Breast epithelium (tissue), 4 donors: Measurements from ENCODE around the gene LHPP. TPM values are rescaled to one million over a fixed set of nuclear protein-coding genes. Genes with fewer than 3 reads are reported as not detected.
"Not testable (repeated sequence)": the region's sequence is repeated elsewhere in the genome, so short reads cannot be mapped to it uniquely, and the experiment has no call there.

Source experiments
- DNase-seq, 2 donors: peaks; one replicate each; pipeline ENCODE4 v3.0.0-alpha.2; 2019; ENCODE audit warnings: low spot score in 2 of 2
- H3K27ac ChIP-seq, 2 donors: fragments of 200-600 bp; sonication (generic) in 1 of 2; one replicate each; pipeline ENCODE4 v1.5.1; 2016 to 2019; ENCODE audit warnings: mild to moderate bottlenecking in 1 of 2
- H3K27me3 ChIP-seq, 2 donors: fragments of 200-600 bp; sonication (generic) in 1 of 2; one replicate each; pipeline versions ENCODE4 v1.5.1 to v1.6.0; 2017 to 2019; ENCODE audit warnings: control low read depth in 1 of 2, mild to moderate bottlenecking in 1 of 2
- H3K36me3 ChIP-seq: fragments of 200-600 bp; one replicate; pipeline ENCODE4 v1.5.1; 2019
- H3K4me1 ChIP-seq, 2 donors: fragments of 200-600 bp; sonication (generic); one replicate each; pipeline ENCODE4 v1.5.1; 2016 to 2019; ENCODE audit warnings: control low read depth in 1 of 2
- H3K4me3 ChIP-seq, 3 donors: fragments of 200-600 bp; sonication (generic); 1 replicate in 2 of 3; 2 replicates in 1 of 3; pipeline ENCODE4 v1.5.1; 2016 to 2019; ENCODE audit warnings: mild to moderate bottlenecking in 3 of 3, moderate library complexity in 2 of 3
- H3K9me3 ChIP-seq, 2 donors: fragments of 200-600 bp; sonication (generic) in 1 of 2; one replicate each; pipeline ENCODE4 v1.5.1; 2016 to 2019; ENCODE audit warnings: control low read depth in 1 of 2
- CTCF ChIP-seq, 3 donors: fragments of 450-650 bp; IDR thresholded peaks; one replicate each; pipeline ENCODE4 v1.5.1; 2016 to 2017; ENCODE audit warnings: antibody characterized with exemption in 3 of 3, mild to moderate bottlenecking in 3 of 3, moderate library complexity in 3 of 3
- POLR2A ChIP-seq: fragments of 450-650 bp; IDR thresholded peaks from one replicate; pipeline ENCODE4 v1.6.1; 2016; ENCODE audit warnings: antibody characterized with exemption, mild to moderate bottlenecking, moderate library complexity
- POLR2AphosphoS5 ChIP-seq, 3 donors: sonication (generic); formaldehyde crosslinking; IDR thresholded peaks; one replicate each; pipeline ENCODE4 v1.6.1; 2017; ENCODE audit warnings: antibody characterized with exemption in 3 of 3
- intact Hi-C: fragments of 100-400 bp; cut with DNase I; formaldehyde crosslinking; loops from one replicate; pipeline ENCODE4 v1.15.1; 2023; ENCODE audit warnings: low total_unique reads
- total RNA-seq, 3 donors: library from RNA; depleted of rRNA; stranded (reverse); fragments of >200 nt; gene quantifications; one replicate each; pipeline ENCODE4 v1.1.0, GENCODE V29; 2016

LHPP gene
- total RNA-seq, 3 donors from 2014 or later = 13.1 to 19.6 (median 17.0) TPM

DNA sequence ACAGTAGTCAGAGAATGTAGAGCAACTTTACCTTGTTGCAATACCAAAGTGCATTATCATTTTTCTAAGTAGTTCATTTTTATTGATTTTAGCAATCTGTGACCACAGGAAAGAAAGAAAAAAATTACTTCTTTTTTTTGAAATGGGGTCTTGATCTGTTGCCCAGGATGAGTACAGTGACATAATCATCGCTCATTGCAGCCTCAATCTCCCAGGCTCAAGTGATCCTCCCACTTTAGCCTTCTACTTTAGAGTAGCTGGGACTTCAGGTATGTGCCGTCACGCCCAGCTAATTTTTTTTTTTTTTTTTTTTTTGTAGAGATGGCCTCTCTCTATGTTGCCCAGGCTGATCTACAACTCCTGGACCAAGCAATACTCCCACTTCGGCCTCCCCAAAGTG, 31.5 kb upstream of the LHPP start:
- no peak for TF ChIP-seq CTCF (IDR thresholded peaks at IDR 0.05)
- TF ChIP-seq POLR2A = no peak
- no peak for TF ChIP-seq POLR2AphosphoS5 (IDR thresholded peaks at IDR 0.05)

GRCh38 chr10:124433461-124433860, 28.2 kb upstream of the LHPP start:
- H3K4me3 ChIP-seq = no peak overlapping the region
- no peak overlapping the region for H3K27ac ChIP-seq
- no peak for DNase-seq
- intact Hi-C loops = no loop called here
- H3K36me3 ChIP-seq = no peaks in the 10 kb centered on the region
- no peaks in the 10 kb centered on the region for H3K9me3 ChIP-seq
- no peaks in the 10 kb centered on the region for H3K4me1 ChIP-seq
- H3K27me3 ChIP-seq = no peaks in the 10 kb centered on the region
- TF ChIP-seq CTCF (IDR thresholded peaks at IDR 0.05) (no peak), POLR2AphosphoS5 (IDR thresholded peaks at IDR 0.05) (no peak), POLR2A (no peak)

More for the DNA sequence above, 31.5 kb upstream of the LHPP start:
- H3K9me3 ChIP-seq = no peaks in the 10 kb centered on the region
- H3K27me3 ChIP-seq = no peaks in the 10 kb centered on the region
- no peak overlapping the region for H3K27ac ChIP-seq
- intact Hi-C loops = no loop called here
- H3K4me1 ChIP-seq = no peaks in the 10 kb centered on the region
- no peaks in the 10 kb centered on the region for H3K36me3 ChIP-seq
- no peak for DNase-seq
- no peak overlapping the region for H3K4me3 ChIP-seq

DNA sequence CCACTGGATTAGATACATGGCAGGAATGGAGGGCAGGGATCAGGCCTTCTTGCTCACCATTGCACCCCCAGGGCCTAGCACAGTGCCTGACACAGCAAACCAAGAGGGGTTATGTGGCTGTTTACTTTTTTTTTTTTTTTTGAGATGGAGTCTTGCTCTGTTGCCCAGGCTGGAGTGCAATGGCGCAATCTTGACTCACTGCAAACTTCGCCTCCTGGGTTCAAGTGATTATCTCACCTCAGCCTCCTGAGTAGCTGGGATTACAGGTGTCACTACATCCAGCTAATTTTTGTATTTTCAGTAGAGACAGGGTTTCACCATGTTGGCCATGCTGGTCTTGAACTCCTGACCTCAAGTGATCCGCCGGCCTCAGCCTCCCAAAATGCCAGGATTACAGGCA, 25.9 kb upstream of the LHPP start:
- H3K4me1 ChIP-seq, H3K9me3 ChIP-seq, intact Hi-C loops, DNase-seq, H3K27ac ChIP-seq, H3K4me3 ChIP-seq, H3K27me3 ChIP-seq, H3K36me3 ChIP-seq: not testable (repeated sequence)

GRCh38 chr10:124436191-124436638, 25.4 kb upstream of the LHPP start:
- DNase-seq = no peak
- Histone ChIP-seq H3K4me1 (no peaks in the 10 kb centered on the region), H3K27ac (no peak overlapping the region), H3K36me3 (no peaks in the 10 kb centered on the region), H3K27me3 (no peaks in the 10 kb centered on the region), H3K9me3 (no peaks in the 10 kb centered on the region), H3K4me3 (no peak overlapping the region)
- intact Hi-C loops = no loop called here
- no peak for TF ChIP-seq POLR2A
- no peak for TF ChIP-seq POLR2AphosphoS5 (IDR thresholded peaks at IDR 0.05)
- TF ChIP-seq CTCF (IDR thresholded peaks at IDR 0.05) = no peak

GRCh38 chr10:124441694-124442093, 19.9 kb upstream of the LHPP start:
- H3K9me3 ChIP-seq, H3K36me3 ChIP-seq, H3K4me3 ChIP-seq, DNase-seq, H3K4me1 ChIP-seq, H3K27ac ChIP-seq, H3K27me3 ChIP-seq, intact Hi-C loops: not testable (repeated sequence)

GRCh38 chr10:124446830-124447750, 14.5 kb upstream of the LHPP start:
- no peak for TF ChIP-seq POLR2AphosphoS5 (IDR thresholded peaks at IDR 0.05)
- Histone ChIP-seq H3K27me3 (peaks cover 5 to 52% of the 10 kb centered on the region in 2 donors), H3K4me3 (peak overlapping the region in 2 of 3 donors; percentile 37 to 56), H3K9me3 (no peaks in the 10 kb centered on the region), H3K27ac (no peak overlapping the region), H3K4me1 (peaks cover 3% of the 10 kb centered on the region in 2 donors), H3K36me3 (no peaks in the 10 kb centered on the region)
- no peak for DNase-seq
- intact Hi-C loops = no loop called here
